ENCODE measurements around the gene SLC22A1.
"Not testable (repeated sequence)": the region's sequence is repeated elsewhere in the genome, so short reads cannot be mapped to it uniquely, and the experiment has no call there.

Gene SLC22A1

GRCh38 chr6:160106010-160106409 is 15.6 kb upstream of the SLC22A1 start:
- no peak for DNase-seq (ENCODE audit: extremely low read depth, low read depth)

GRCh38 chr6:160106701-160107100 is 14.9 kb upstream of the SLC22A1 start:
- no peak for DNase-seq (ENCODE audit: extremely low read depth, low read depth)
- TF ChIP-seq CTCF (IDR thresholded peaks at IDR 0.05; ENCODE audit: low read depth, low read length): no peak

More at GRCh38 chr6:160106010-160106409, 15.6 kb upstream of the SLC22A1 start:
- TF ChIP-seq CTCF (IDR thresholded peaks at IDR 0.05; ENCODE audit: low read depth, low read length): no peak

- no peak for TF ChIP-seq CTCF (IDR thresholded peaks at IDR 0.05; ENCODE audit: low read depth, low read length)
- no peak for DNase-seq (ENCODE audit: extremely low read depth, low read depth)
These were observed 13.5 kb upstream of the SLC22A1 start for GRCh38 chr6:160108077-160108476.

GRCh38 chr6:160110586-160111123 is 11.0 kb upstream of the SLC22A1 start:
- no peak for TF ChIP-seq CTCF (IDR thresholded peaks at IDR 0.05; ENCODE audit: low read depth, low read length)
- no peak for DNase-seq (ENCODE audit: extremely low read depth, low read depth)

GRCh38 chr6:160111806-160112205 is 9.8 kb upstream of the SLC22A1 start:
- DNase-seq (ENCODE audit: extremely low read depth, low read depth): no peak
- TF ChIP-seq CTCF (IDR thresholded peaks at IDR 0.05; ENCODE audit: low read depth, low read length): no peak

GRCh38 chr6:160112628-160113299 is 8.9 kb upstream of the SLC22A1 start:
- no peak for DNase-seq (ENCODE audit: extremely low read depth, low read depth)
- no peak for TF ChIP-seq CTCF (IDR thresholded peaks at IDR 0.05; ENCODE audit: low read depth, low read length)

- not testable (repeated sequence) for DNase-seq (ENCODE audit: extremely low read depth, low read depth)
These were observed 7.1 kb upstream of the SLC22A1 start for GRCh38 chr6:160114536-160114935.

GRCh38 chr6:160115421-160115820 is 6.2 kb upstream of the SLC22A1 start:
- no peak for TF ChIP-seq CTCF (IDR thresholded peaks at IDR 0.05; ENCODE audit: low read depth, low read length)
- no peak for DNase-seq (ENCODE audit: extremely low read depth, low read depth)
